ENCODE data around the gene ABHD2. TPM values are rescaled to one million over a fixed set of nuclear protein-coding genes. Genes with fewer than 3 reads are reported as not detected.
"Not testable (repeated sequence)": the region's sequence is repeated elsewhere in the genome, so short reads cannot be mapped to it uniquely, and the experiment has no call there.

ABHD2 gene
- total and polyA plus RNA-seq, 2 experiments from 2014 or later: 5.2 to 15.2 TPM

GRCh38 chr15:89140595-89140994, 52.3 kb downstream of the ABHD2 start (continued):
- TF ChIP-seq CTCF (conservative IDR thresholded peaks at IDR 0.05; ENCODE audit: low read depth in 2 of 2) (no peak), STAT1 (IDR thresholded peaks at IDR 0.05; ENCODE audit: unreplicated experiment) (no peak), ETS1 (IDR thresholded peaks at IDR 0.05) (no peak), EZH2 (IDR thresholded peaks at IDR 0.05; ENCODE audit: low read depth, unreplicated experiment) (no peak), EZH2phosphoT487 (IDR thresholded peaks at IDR 0.05; ENCODE audit: unreplicated experiment) (no peak)

- not testable (repeated sequence) for H3K9me3 Mint-ChIP-seq; H3K4me3 ChIP-seq; H3K27me3 ChIP-seq (ENCODE audit: insufficient read depth); H3K27me3 Mint-ChIP-seq (ENCODE audit: insufficient read depth, low read depth, poor library complexity); H3K36me3 Mint-ChIP-seq (ENCODE audit: low read depth); H3F3A ChIP-seq (replicated peaks; ENCODE audit: low read depth); H3K27ac ChIP-seq (ENCODE audit: low read depth); DNase-seq (ENCODE audit: low spot score); H3K4me1 ChIP-seq (ENCODE audit: insufficient read depth); H3K36me3 ChIP-seq (ENCODE audit: insufficient read depth); H3K4me2 ChIP-seq; ATAC-seq; H4K20me1 ChIP-seq (replicated peaks; ENCODE audit: insufficient read depth); H2AFZ ChIP-seq; H3K4me3 Mint-ChIP-seq; H3K27ac Mint-ChIP-seq; H3K79me2 ChIP-seq (replicated peaks; ENCODE audit: insufficient read depth); H3K9me2 ChIP-seq (ENCODE audit: insufficient read depth)
- peaks cover 17% of the 10 kb centered on the region for H3K4me1 Mint-ChIP-seq
Measured at GRCh38 chr15:89141159-89141558, 52.9 kb downstream of the ABHD2 start.

GRCh38 chr15:89141885-89142284, 53.6 kb downstream of the ABHD2 start:
- no peaks in the 10 kb centered on the region for H3F3A ChIP-seq (replicated peaks; ENCODE audit: low read depth)
- peaks cover 17% of the 10 kb centered on the region for H3K4me1 Mint-ChIP-seq
- H3K27me3 ChIP-seq (ENCODE audit: insufficient read depth): no peaks in the 10 kb centered on the region
- no peak overlapping the region for H3K27ac ChIP-seq (ENCODE audit: low read depth)
- H3K27ac Mint-ChIP-seq: no peak overlapping the region
- no peaks in the 10 kb centered on the region for H3K36me3 ChIP-seq (ENCODE audit: insufficient read depth)
- TF ChIP-seq EZH2phosphoT487 (IDR thresholded peaks at IDR 0.05; ENCODE audit: unreplicated experiment): no peak
- H3K27me3 Mint-ChIP-seq (ENCODE audit: insufficient read depth, low read depth, poor library complexity): peaks cover 6% of the 10 kb centered on the region
- H4K20me1 ChIP-seq (replicated peaks; ENCODE audit: insufficient read depth): no peaks in the 10 kb centered on the region
- no peaks in the 10 kb centered on the region for H3K9me2 ChIP-seq (ENCODE audit: insufficient read depth)
- DNase-seq (ENCODE audit: low spot score) (no peak), ATAC-seq (no peak)
- no peaks in the 10 kb centered on the region for H3K79me2 ChIP-seq (replicated peaks; ENCODE audit: insufficient read depth)
- H3K4me1 ChIP-seq (ENCODE audit: insufficient read depth): peaks cover 5% of the 10 kb centered on the region; the same call in 1 of the 2 replicates
- H3K4me2 ChIP-seq: no peak overlapping the region
- H3K4me3 Mint-ChIP-seq: no peak overlapping the region
- H2AFZ ChIP-seq: no peak overlapping the region
- H3K36me3 Mint-ChIP-seq (ENCODE audit: low read depth): no peaks in the 10 kb centered on the region
- no peaks in the 10 kb centered on the region for H3K9me3 Mint-ChIP-seq
- no peak overlapping the region for H3K4me3 ChIP-seq

GRCh38 chr15:89142423-89142822, 54.2 kb downstream of the ABHD2 start:
- Mint-ChIP-seq H3K27ac (no peak overlapping the region), H3K4me3 (no peak overlapping the region), H3K36me3 (ENCODE audit: low read depth) (no peaks in the 10 kb centered on the region), H3K27me3 (ENCODE audit: insufficient read depth, low read depth, poor library complexity) (peaks cover 6% of the 10 kb centered on the region), H3K9me3 (no peaks in the 10 kb centered on the region), H3K4me1 (peaks cover 17% of the 10 kb centered on the region)
- Histone ChIP-seq H3K9me2 (ENCODE audit: insufficient read depth) (no peaks in the 10 kb centered on the region), H3K4me2 (no peak overlapping the region), H3K27me3 (ENCODE audit: insufficient read depth) (no peaks in the 10 kb centered on the region), H3F3A (replicated peaks; ENCODE audit: low read depth) (no peaks in the 10 kb centered on the region), H3K79me2 (replicated peaks; ENCODE audit: insufficient read depth) (no peaks in the 10 kb centered on the region), H3K4me1 (ENCODE audit: insufficient read depth) (peaks cover 5% of the 10 kb centered on the region; the same call in 1 of the 2 replicates), H4K20me1 (replicated peaks; ENCODE audit: insufficient read depth) (no peaks in the 10 kb centered on the region), H2AFZ (no peak overlapping the region), H3K36me3 (ENCODE audit: insufficient read depth) (no peaks in the 10 kb centered on the region), H3K27ac (ENCODE audit: low read depth) (no peak overlapping the region), H3K4me3 (no peak overlapping the region)
- ATAC-seq (no peak), DNase-seq (ENCODE audit: low spot score) (no peak)
- TF ChIP-seq JUNB (IDR thresholded peaks at IDR 0.05; ENCODE audit: unreplicated experiment) (no peak), STAT1 (IDR thresholded peaks at IDR 0.05; ENCODE audit: unreplicated experiment) (no peak), REST (IDR thresholded peaks at IDR 0.05; ENCODE audit: unreplicated experiment) (no peak)

Data from GM23338 (cell line).